ENCODE results near the gene COL20A1.

COL20A1 gene

GRCh38 chr20:63254232-63254605 lies 38.8 kb upstream of the COL20A1 start, which contains the start of gene NKAIN4 (continued):
- TF ChIP-seq GLI2 (tag by site-specific recombination; IDR thresholded peaks at IDR 0.05; ENCODE audit: borderline replicate concordance, low read depth) (no peak), REST (tag by site-specific recombination; IDR thresholded peaks at IDR 0.05) (no peak)

GRCh38 chr20:63254606-63255384 lies 38.2 kb upstream of the COL20A1 start:
- Histone ChIP-seq H3K9me3 (ENCODE audit: control insufficient read depth, insufficient read depth, low read depth, low read length) (no peaks in the 10 kb centered on the region), H3K36me3 (ENCODE audit: control insufficient read depth in 2 of 2, insufficient read depth in 1 of 2, low read length in 2 of 2) (no peaks in the 10 kb centered on the region), H3K27ac (ENCODE audit: extremely low read depth, low read depth, low read length) (no peak overlapping the region), H3K4me1 (ENCODE audit: control insufficient read depth, insufficient read depth, low read length) (no peaks in the 10 kb centered on the region), H3K4me3 (ENCODE audit: low read depth, low read length) (no peak overlapping the region)
- ChIA-PET CTCF (interaction anchor here (1.1 kb wide), 2 partner anchors 30 to 32 kb away, joined by 4 to 7 read pairs; no protein-coding TSS in a partner anchor), POLR2A (interaction anchor here (1.2 kb wide), 1 partner anchor 18 kb away, joined by 3 read pairs; the partner anchor contains the start of gene ARFGAP1)
- peak; percentile 12; the same call in 1 of the 2 replicates for TF ChIP-seq GLIS1 (tag by site-specific recombination; IDR thresholded peaks at IDR 0.05)
- no peak for TF ChIP-seq REPIN1 (tag by site-specific recombination; IDR thresholded peaks at IDR 0.05; ENCODE audit: low read depth)
- no peak for TF ChIP-seq ZNF501 (tag by site-specific recombination; IDR thresholded peaks at IDR 0.05)
- TF ChIP-seq SP2 (tag by site-specific recombination; IDR thresholded peaks at IDR 0.05) = peak; percentile 25; the same call in 1 of the 2 replicates
- no peak for TF ChIP-seq SP3 (tag by site-specific recombination; IDR thresholded peaks at IDR 0.05)
- peak; percentile 61 for TF ChIP-seq ZIC2 (tag by site-specific recombination; IDR thresholded peaks at IDR 0.05)
- no peak for TF ChIP-seq ZBTB21 (tag by site-specific recombination; IDR thresholded peaks at IDR 0.05)
- no peak for TF ChIP-seq ZNF549 (tag by site-specific recombination; IDR thresholded peaks at IDR 0.05)
- TF ChIP-seq ZNF600 (tag by site-specific recombination; IDR thresholded peaks at IDR 0.05) = peak; percentile 45; the same call in 1 of the 2 replicates

- TF ChIP-seq ZBTB6 (tag by site-specific recombination; IDR thresholded peaks at IDR 0.05) (0 out of 2 replicates have a peak, but pooled peaks have one; percentile 10), MZF1 (tag by site-specific recombination; IDR thresholded peaks at IDR 0.05; ENCODE audit: borderline replicate concordance) (no peak)
- TF ChIP-seq, protein P1, sequence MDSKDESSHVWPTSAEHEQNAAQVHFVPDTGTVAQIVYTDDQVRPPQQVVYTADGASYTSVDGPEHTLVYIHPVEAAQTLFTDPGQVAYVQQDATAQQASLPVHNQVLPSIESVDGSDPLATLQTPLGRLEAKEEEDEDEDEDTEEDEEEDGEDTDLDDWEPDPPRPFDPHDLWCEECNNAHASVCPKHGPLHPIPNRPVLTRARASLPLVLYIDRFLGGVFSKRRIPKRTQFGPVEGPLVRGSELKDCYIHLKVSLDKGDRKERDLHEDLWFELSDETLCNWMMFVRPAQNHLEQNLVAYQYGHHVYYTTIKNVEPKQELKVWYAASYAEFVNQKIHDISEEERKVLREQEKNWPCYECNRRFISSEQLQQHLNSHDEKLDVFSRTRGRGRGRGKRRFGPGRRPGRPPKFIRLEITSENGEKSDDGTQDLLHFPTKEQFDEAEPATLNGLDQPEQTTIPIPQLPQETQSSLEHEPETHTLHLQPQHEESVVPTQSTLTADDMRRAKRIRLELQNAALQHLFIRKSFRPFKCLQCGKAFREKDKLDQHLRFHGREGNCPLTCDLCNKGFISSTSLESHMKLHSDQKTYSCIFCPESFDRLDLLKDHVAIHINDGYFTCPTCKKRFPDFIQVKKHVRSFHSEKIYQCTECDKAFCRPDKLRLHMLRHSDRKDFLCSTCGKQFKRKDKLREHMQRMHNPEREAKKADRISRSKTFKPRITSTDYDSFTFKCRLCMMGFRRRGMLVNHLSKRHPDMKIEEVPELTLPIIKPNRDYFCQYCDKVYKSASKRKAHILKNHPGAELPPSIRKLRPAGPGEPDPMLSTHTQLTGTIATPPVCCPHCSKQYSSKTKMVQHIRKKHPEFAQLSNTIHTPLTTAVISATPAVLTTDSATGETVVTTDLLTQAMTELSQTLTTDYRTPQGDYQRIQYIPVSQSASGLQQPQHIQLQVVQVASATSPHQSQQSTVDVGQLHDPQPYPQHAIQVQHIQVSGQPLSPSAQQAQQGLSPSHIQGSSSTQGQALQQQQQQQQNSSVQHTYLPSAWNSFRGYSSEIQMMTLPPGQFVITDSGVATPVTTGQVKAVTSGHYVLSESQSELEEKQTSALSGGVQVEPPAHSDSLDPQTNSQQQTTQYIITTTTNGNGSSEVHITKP (tag by site-specific recombination; IDR thresholded peaks at IDR 0.05) = no peak
- no peaks in the 10 kb centered on the region for H3K36me3 ChIP-seq (ENCODE audit: control insufficient read depth in 2 of 2, insufficient read depth in 1 of 2, low read length in 2 of 2)
- no peaks in the 10 kb centered on the region for H3K9me3 ChIP-seq (ENCODE audit: control insufficient read depth, insufficient read depth, low read depth, low read length)
- H3K27ac ChIP-seq (ENCODE audit: extremely low read depth, low read depth, low read length) = no peak overlapping the region
- ChIA-PET CTCF (interaction anchor here (1.1 kb wide), 1 partner anchor 32 kb away, joined by 4 read pairs; no protein-coding TSS in a partner anchor), POLR2A (no interaction called here)
- no peak overlapping the region for H3K4me3 ChIP-seq (ENCODE audit: low read depth, low read length)
- H3K4me1 ChIP-seq (ENCODE audit: control insufficient read depth, insufficient read depth, low read length) = no peaks in the 10 kb centered on the region
Measured at GRCh38 chr20:63255931-63256704, 36.9 kb upstream of the COL20A1 start.

Measured in HEK293 (cell line).